ENCODE results near the gene BCL3. TPM values are rescaled to one million over a fixed set of nuclear protein-coding genes. Genes with fewer than 3 reads are reported as not detected.

The BCL3 gene
- polyA plus RNA-seq, 3 donors, result 33.4 to 150 (median 97.6) TPM

GRCh38 chr19:44800461-44800860 lies 52.0 kb downstream of the BCL3 start:
- 0 to 5% (median 3%) methylated on average over 2 to 3 of the region's 3 CpGs for WGBS, 3 donors
- no peak overlapping the region for H3K27ac ChIP-seq (ENCODE audit: low read depth, low read length)

- H3K27ac ChIP-seq (ENCODE audit: low read depth, low read length), result no peak overlapping the region
- WGBS, 3 donors, result 82 to 91% (median 88%) methylated on average over 13 of the region's 13 CpGs
These were observed 55.2 kb downstream of the BCL3 start for GRCh38 chr19:44803442-44804428.

GRCh38 chr19:44806291-44806690 lies 57.8 kb downstream of the BCL3 start:
- 84 to 90% (median 86%) methylated on average over 7 of the region's 7 CpGs for WGBS, 3 donors
- no peak overlapping the region for H3K27ac ChIP-seq (ENCODE audit: low read depth, low read length)

- H3K27ac ChIP-seq (ENCODE audit: low read depth, low read length), result no peak overlapping the region
- WGBS, 3 donors, result 50 to 85% (median 75%) methylated on average over 5 of the region's 5 CpGs
These were observed 58.7 kb downstream of the BCL3 start for GRCh38 chr19:44807162-44807561.

GRCh38 chr19:44807652-44808462 lies 59.3 kb downstream of the BCL3 start:
- no peak overlapping the region for H3K27ac ChIP-seq (ENCODE audit: low read depth, low read length)

GRCh38 chr19:44808463-44809371 lies 60.2 kb downstream of the BCL3 start, which contains the start of gene BCAM:
BCAM (plus strand) TSS chr19:44809103; CDS start chr19:44809125, 22 bp downstream.
- no peak within 1 kb of the TSS for H3K27ac ChIP-seq (ENCODE audit: low read depth, low read length)
- 2% methylated on average over 51 to 59 of the region's 59 CpGs for WGBS, 3 donors

More at GRCh38 chr19:44807652-44808462, 59.3 kb downstream of the BCL3 start:
- 15 to 31% (median 26%) methylated on average over 14 of the region's 14 CpGs for WGBS, 3 donors

Other genes with a start within 250 kb of the BCL3 start
- 1 to 10 TPM; 2.4 to 5.2 (median 2.8) TPM for gene ZNF180, start 248.2 kb upstream of the BCL3 start, polyA plus RNA-seq
- not detected for gene CEACAM20, start 219.0 kb upstream of the BCL3 start, polyA plus RNA-seq
- gene IGSF23, start 135.1 kb upstream of the BCL3 start, polyA plus RNA-seq, result under 1 TPM in 1 of 3 donors, not detected in 2; 0.62 TPM
- 10 to 100 TPM; 10.5 to 27.1 (median 12.7) TPM for gene PVR, start 104.8 kb upstream of the BCL3 start, polyA plus RNA-seq
- 1 to 10 TPM; 2.7 to 4.8 (median 3.8) TPM for gene CEACAM19, start 77.2 kb upstream of the BCL3 start, polyA plus RNA-seq
- under 1 TPM in 1 of 3 donors, not detected in 2; 0.07 TPM for gene CEACAM16, start 49.6 kb upstream of the BCL3 start, polyA plus RNA-seq
- 10 to 100 TPM in 1 of 3 donors, 1 to 10 TPM in 1, under 1 TPM in 1; 0.45 to 11.1 (median 2.0) TPM for gene CBLC, start 29.2 kb downstream of the BCL3 start, polyA plus RNA-seq
- 10 to 100 TPM; 23.8 to 66.5 (median 62.1) TPM for gene BCAM, start 60.4 kb downstream of the BCL3 start, polyA plus RNA-seq
- 10 to 100 TPM; 23.8 to 83.0 (median 58.7) TPM for gene NECTIN2, start 97.6 kb downstream of the BCL3 start, polyA plus RNA-seq
- 10 to 100 TPM; 25.6 to 60.5 (median 26.4) TPM for gene TOMM40, start 142.5 kb downstream of the BCL3 start, polyA plus RNA-seq
- gene APOE, start 157.1 kb downstream of the BCL3 start, polyA plus RNA-seq, result 1,000 to 10,000 TPM in 1 of 3 donors, 100 to 1,000 TPM in 2; 118 to 1,060 (median 448) TPM
- gene APOC1, start 165.9 kb downstream of the BCL3 start, polyA plus RNA-seq, result 10 to 100 TPM; 33.9 to 42.9 (median 40.3) TPM
- not detected for gene APOC4, start 193.5 kb downstream of the BCL3 start, polyA plus RNA-seq
- gene APOC2, start 197.3 kb downstream of the BCL3 start, polyA plus RNA-seq, result under 1 TPM in 2 of 3 donors, not detected in 1; 0.18 to 0.36 TPM
- gene CLPTM1, start 206.7 kb downstream of the BCL3 start, polyA plus RNA-seq, result 100 to 1,000 TPM in 1 of 3 donors, 10 to 100 TPM in 2; 55.8 to 151 (median 75.7) TPM